NK-92 (cell line): ENCODE results near the gene TBC1D2.

ENCODE experiments used
- DNase-seq: peaks from one replicate; lab custom pipeline; 2025; ENCODE audit not compliant: unreplicated experiment; lab: John Stamatoyannopoulos, UW

The TBC1D2 gene

GRCh38 chr9:98172604-98173003 is 82.8 kb downstream of the TBC1D2 start:
- no peak for DNase-seq

GRCh38 chr9:98171176-98171925 is 84.1 kb downstream of the TBC1D2 start:
- no peak for DNase-seq

- DNase-seq = no peak
Measured at GRCh38 chr9:98168941-98169488, 86.4 kb downstream of the TBC1D2 start.

GRCh38 chr9:98168153-98168780 is 87.2 kb downstream of the TBC1D2 start:
- no peak for DNase-seq

- no peak for DNase-seq
Measured at GRCh38 chr9:98164912-98165311, 90.5 kb downstream of the TBC1D2 start.

- no peak for DNase-seq
Measured at GRCh38 chr9:98162613-98163012, 92.8 kb downstream of the TBC1D2 start.

GRCh38 chr9:98161851-98162250 is 93.6 kb downstream of the TBC1D2 start:
- no peak for DNase-seq

GRCh38 chr9:98159790-98160189 is 95.7 kb downstream of the TBC1D2 start:
- DNase-seq = no peak

GRCh38 chr9:98159301-98159700 is 96.1 kb downstream of the TBC1D2 start:
- DNase-seq = no peak

GRCh38 chr9:98158071-98158831 is 97.2 kb downstream of the TBC1D2 start:
- no peak for DNase-seq

- DNase-seq = no peak
Measured at GRCh38 chr9:98157372-98157771, 98.1 kb downstream of the TBC1D2 start.

- no peak for DNase-seq
Measured at GRCh38 chr9:98154678-98155077, 100.8 kb downstream of the TBC1D2 start.

- DNase-seq = no peak
Measured at GRCh38 chr9:98152526-98152925, 102.9 kb downstream of the TBC1D2 start.

GRCh38 chr9:98150721-98151120 is 104.7 kb downstream of the TBC1D2 start:
- no peak for DNase-seq

- DNase-seq = no peak
Measured at GRCh38 chr9:98150164-98150563, 105.3 kb downstream of the TBC1D2 start.

GRCh38 chr9:98149422-98149821 is 106.0 kb downstream of the TBC1D2 start:
- DNase-seq = no peak
